ENCODE measurements around the gene LCP2.

GRCh38 chr5:170206216-170206615 lies 91.4 kb downstream of the LCP2 start:
- TF ChIP-seq CTCF (IDR thresholded peaks at IDR 0.05; ENCODE audit: low read depth, low read length) (no peak), EZH2phosphoT487 (IDR thresholded peaks at IDR 0.05; ENCODE audit: low read depth) (no peak)
